Liver (tissue), 9 donors: ENCODE results near the gene NDUFS6. TPM values are rescaled to one million over a fixed set of nuclear protein-coding genes. Genes with fewer than 3 reads are reported as not detected.

ENCODE experiments used
- DNase-seq: peaks from one replicate; pipeline ENCODE4 v3.0.0-alpha.2; 2017; ENCODE audit warnings: low spot score
- H3K27ac ChIP-seq, 2 donors: one replicate each; pipeline ENCODE4 v1.7.0; 2013; ENCODE audit warnings: inconsistent platforms in 2 of 2, low read length in 2 of 2, control low read depth in 1 of 2, low read depth in 1 of 2, mild to moderate bottlenecking in 1 of 2
- H3K27me3 ChIP-seq, 4 donors: one replicate each; pipeline versions ENCODE4 v1.6.1 to v1.7.0; 2013; ENCODE audit warnings: low read length in 3 of 4, inconsistent platforms in 1 of 4, mild to moderate bottlenecking in 1 of 4, moderate library complexity in 1 of 4; ENCODE audit not compliant: control insufficient read depth in 4 of 4, insufficient read depth in 4 of 4
- H3K36me3 ChIP-seq, 4 donors: one replicate each; pipeline versions ENCODE4 v1.6.1 to v1.7.0; 2013; ENCODE audit warnings: low read length in 3 of 4, mild to moderate bottlenecking in 3 of 4, low read depth in 1 of 4, moderate library complexity in 1 of 4; ENCODE audit not compliant: control insufficient read depth in 4 of 4, insufficient read depth in 3 of 4
- H3K4me1 ChIP-seq, 4 donors: one replicate each; pipeline versions ENCODE4 v1.6.1 to v1.7.0; 2013; ENCODE audit warnings: low read length in 3 of 4, mild to moderate bottlenecking in 3 of 4, moderate library complexity in 1 of 4; ENCODE audit not compliant: control insufficient read depth in 4 of 4, insufficient read depth in 4 of 4
- H3K4me3 ChIP-seq, 3 donors: one replicate each; pipeline versions ENCODE4 v1.6.1 to v1.7.0; 2013; ENCODE audit warnings: low read length in 3 of 3, control low read depth in 1 of 3, low read depth in 1 of 3, mild to moderate bottlenecking in 1 of 3
- H3K9ac ChIP-seq, 2 donors: one replicate each; pipeline ENCODE4 v1.7.0; 2013; ENCODE audit warnings: low read length in 2 of 2, mild to moderate bottlenecking in 2 of 2, moderate library complexity in 2 of 2, control low read depth in 1 of 2, low read depth in 1 of 2
- H3K9me3 ChIP-seq, 4 donors: one replicate each; pipeline versions ENCODE4 v1.6.1 to v1.7.0; 2013; ENCODE audit warnings: low read length in 3 of 4; ENCODE audit not compliant: control insufficient read depth in 4 of 4
- FOXA1 ChIP-seq: IDR thresholded peaks from 2 replicates; pipeline ENCODE4 v1.6.1; 2016; ENCODE audit warnings: antibody characterized with exemption
- FOXA2 ChIP-seq: IDR thresholded peaks from 2 replicates; pipeline ENCODE4 v1.6.1; 2016; ENCODE audit warnings: antibody characterized with exemption
- HNF4A ChIP-seq, 2 donors: conservative IDR thresholded peaks; 2 replicates each; pipeline ENCODE4 v1.6.1; 2016; ENCODE audit warnings: antibody characterized with exemption in 2 of 2, mild to moderate bottlenecking in 2 of 2
- HNF4G ChIP-seq: IDR thresholded peaks from 2 replicates; pipeline ENCODE4 v1.6.1; 2016; ENCODE audit warnings: antibody characterized with exemption
- JUND ChIP-seq, 2 donors: IDR thresholded peaks; 2 replicates each; pipeline ENCODE4 v1.6.1; 2016; ENCODE audit warnings: antibody characterized with exemption in 2 of 2
- REST ChIP-seq: IDR thresholded peaks from 2 replicates; pipeline ENCODE4 v1.6.1; 2016; ENCODE audit warnings: antibody characterized with exemption, mild to moderate bottlenecking
- RXRA ChIP-seq, 2 donors: IDR thresholded peaks; 2 replicates each; pipeline ENCODE4 v1.6.1; 2017 to 2018; ENCODE audit warnings: antibody characterized with exemption in 2 of 2, mild to moderate bottlenecking in 1 of 2
- YY1 ChIP-seq: IDR thresholded peaks from 2 replicates; pipeline ENCODE4 v1.6.1; 2016; ENCODE audit warnings: antibody characterized with exemption, mild to moderate bottlenecking
- ZBTB33 ChIP-seq: IDR thresholded peaks from 2 replicates; pipeline ENCODE4 v1.6.1; 2016; ENCODE audit warnings: antibody characterized with exemption
- whole genome bisulfite sequencing: extraction: QIAGEN DNeasy Blood & Tissue Kit; methylation state at CpG from one replicate; pipeline ENCODE4 v1.1.7; 2013; 5-methylcytosine and 5-hydroxymethylcytosine counted together
- polyA plus RNA-seq, 2 donors: library from polyadenylated mRNA; stranded (reverse) in 1 of 2; unstranded in 1 of 2; fragments of 200-250 nt in 1 of 2; fragments of >200 nt in 1 of 2; fragmentation: Nextera tagmentation in 1 of 2; extraction: Ambion mirVana in 1 of 2; gene quantifications; one replicate each; pipeline versions ENCODE4 v1.2.1 to v1.2.3, GENCODE V29; 2013 to 2015
- total RNA-seq, 2 donors: library from RNA; depleted of rRNA; stranded (reverse); fragments of >200 nt; gene quantifications; one replicate each; pipeline ENCODE4 v1.2.3, GENCODE V29; 2014
- donor health status: healthy.
- donor health status: healthy.
- donor health status: healthy.
- donor health status: healthy.
- donor health status: healthy.

NDUFS6 gene
- total and polyA plus RNA-seq, 4 donors = 18.7 to 82.5 (median 47.3) TPM

GRCh38 chr5:1856596-1857255, 55.5 kb downstream of the NDUFS6 start (continued):
- TF ChIP-seq ZBTB33 = no peak

GRCh38 chr5:1857256-1857600, 56.0 kb downstream of the NDUFS6 start:
- no peaks in the 10 kb centered on the region for H3K4me1 ChIP-seq
- H3K27me3 ChIP-seq = peaks cover 0 to 3% (median 2%) of the 10 kb centered on the region in 4 donors
- TF ChIP-seq JUND (IDR thresholded peaks at IDR 0.05) (no peak), RXRA (IDR thresholded peaks at IDR 0.05) (no peak), HNF4A (conservative IDR thresholded peaks at IDR 0.05) (no peak), FOXA1 (no peak)
- no peak overlapping the region for H3K27ac ChIP-seq
- H3K4me3 ChIP-seq = no peak overlapping the region
- no peaks in the 10 kb centered on the region for H3K9me3 ChIP-seq
- 82% methylated on average over 32 of the region's 32 CpGs for WGBS
- no peak for DNase-seq
- no peaks in the 10 kb centered on the region for H3K36me3 ChIP-seq
- H3K9ac ChIP-seq = no peak overlapping the region

- Histone ChIP-seq H3K4me1 (no peaks in the 10 kb centered on the region), H3K9me3 (no peaks in the 10 kb centered on the region), H3K36me3 (no peaks in the 10 kb centered on the region), H3K27me3 (peaks cover 0 to 3% (median 2%) of the 10 kb centered on the region in 4 donors), H3K27ac (no peak overlapping the region), H3K4me3 (no peak overlapping the region), H3K9ac (no peak overlapping the region)
- 91% methylated on average over 16 of the region's 16 CpGs for WGBS
- TF ChIP-seq JUND (IDR thresholded peaks at IDR 0.05) = no peak
- TF ChIP-seq REST = no peak
- no peak for TF ChIP-seq FOXA2
- DNase-seq = no peak
Observed at GRCh38 chr5:1858436-1858835, 57.2 kb downstream of the NDUFS6 start.

GRCh38 chr5:1859099-1859498, 57.9 kb downstream of the NDUFS6 start:
- WGBS = 88% methylated on average over 10 of the region's 10 CpGs
- no peak for DNase-seq
- H3K9ac ChIP-seq = no peak overlapping the region

More at GRCh38 chr5:1859099-1859498, 57.9 kb downstream of the NDUFS6 start:
- H3K36me3 ChIP-seq = no peaks in the 10 kb centered on the region
- H3K9me3 ChIP-seq = no peaks in the 10 kb centered on the region
- no peaks in the 10 kb centered on the region for H3K4me1 ChIP-seq
- peaks cover 0 to 4% (median 2%) of the 10 kb centered on the region in 4 donors for H3K27me3 ChIP-seq
- no peak overlapping the region for H3K4me3 ChIP-seq
- H3K27ac ChIP-seq = no peak overlapping the region
- TF ChIP-seq YY1 (no peak), REST (no peak), HNF4A (conservative IDR thresholded peaks at IDR 0.05) (no peak), HNF4G (no peak)
